ENCODE results near the gene COL28A1. TPM values are rescaled to one million over a fixed set of nuclear protein-coding genes. Genes with fewer than 3 reads are reported as not detected.

COL28A1 gene
- not detected in 2 replicates for total RNA-seq

GRCh38 chr7:7535691-7536090, at the start of gene COL28A1:
Gene COL28A1, minus strand, starts transcription at chr7:7535873. Its CDS starts 2,998 bp downstream, at chr7:7532875.

GRCh38 chr7:7566651-7567611, 31.3 kb upstream of the COL28A1 start, which contains the start of gene MIOS:
Gene MIOS, plus strand, starts transcription at chr7:7566884. Its CDS starts 5,592 bp downstream, at chr7:7572476.

Other genes starting within 250 kb of the COL28A1 start
- 13.7 and 24.9 TPM in 2 replicates for gene MIOS, start 31.0 kb upstream of the COL28A1 start, total RNA-seq
- 4.1 and 6.8 TPM in 2 replicates for gene UMAD1, start 104.9 kb upstream of the COL28A1 start, total RNA-seq
- gene RPA3, start 182.7 kb upstream of the COL28A1 start, total RNA-seq: 28.4 and 30.0 TPM in 2 replicates